ENCODE results near the gene LRRC15. TPM values are rescaled to one million over a fixed set of nuclear protein-coding genes. Genes with fewer than 3 reads are reported as not detected.

Gene LRRC15
- total RNA-seq, 1 donor from 2014 or later, result not detected

GRCh38 chr3:194382196-194382891 lies 12.8 kb upstream of the LRRC15 start:
- Mint-ChIP-seq H3K36me3 (ENCODE audit: unreplicated experiment) (no peaks in the 10 kb centered on the region), H3K4me1 (ENCODE audit: low read depth, unreplicated experiment) (peaks cover 9% of the 10 kb centered on the region), H3K27me3 (ENCODE audit: unreplicated experiment) (peaks cover 7% of the 10 kb centered on the region), H3K27ac (ENCODE audit: unreplicated experiment) (no peak overlapping the region), H3K9me3 (ENCODE audit: unreplicated experiment) (no peaks in the 10 kb centered on the region), H3K4me3 (ENCODE audit: unreplicated experiment) (no peak overlapping the region)
- TF ChIP-seq CTCF (IDR thresholded peaks at IDR 0.05; ENCODE audit: partially characterized antibody, unreplicated experiment), result no peak
- DNase-seq, result no peak

GRCh38 chr3:194381460-194381875 lies 11.9 kb upstream of the LRRC15 start:
- Mint-ChIP-seq H3K4me3 (ENCODE audit: unreplicated experiment) (no peak overlapping the region), H3K36me3 (ENCODE audit: unreplicated experiment) (no peaks in the 10 kb centered on the region), H3K9me3 (ENCODE audit: unreplicated experiment) (no peaks in the 10 kb centered on the region), H3K27me3 (ENCODE audit: unreplicated experiment) (peaks cover 3% of the 10 kb centered on the region), H3K27ac (ENCODE audit: unreplicated experiment) (no peak overlapping the region), H3K4me1 (ENCODE audit: low read depth, unreplicated experiment) (peaks cover 9% of the 10 kb centered on the region)
- DNase-seq, result no peak
- TF ChIP-seq CTCF (IDR thresholded peaks at IDR 0.05; ENCODE audit: partially characterized antibody, unreplicated experiment), result no peak

GRCh38 chr3:194380326-194380725 lies 10.8 kb upstream of the LRRC15 start:
- DNase-seq, result no peak
- no peaks in the 10 kb centered on the region for H3K9me3 Mint-ChIP-seq (ENCODE audit: unreplicated experiment)
- TF ChIP-seq CTCF (IDR thresholded peaks at IDR 0.05; ENCODE audit: partially characterized antibody, unreplicated experiment), result no peak
- no peak overlapping the region for H3K27ac Mint-ChIP-seq (ENCODE audit: unreplicated experiment)
- H3K27me3 Mint-ChIP-seq (ENCODE audit: unreplicated experiment), result no peaks in the 10 kb centered on the region
- H3K4me1 Mint-ChIP-seq (ENCODE audit: low read depth, unreplicated experiment), result peaks cover 14% of the 10 kb centered on the region
- no peak overlapping the region for H3K4me3 Mint-ChIP-seq (ENCODE audit: unreplicated experiment)
- no peaks in the 10 kb centered on the region for H3K36me3 Mint-ChIP-seq (ENCODE audit: unreplicated experiment)

- TF ChIP-seq CTCF (IDR thresholded peaks at IDR 0.05; ENCODE audit: partially characterized antibody, unreplicated experiment), result no peak
Measured at GRCh38 chr3:194379651-194380050, 10.1 kb upstream of the LRRC15 start.

GRCh38 chr3:194379231-194379630 lies 9.7 kb upstream of the LRRC15 start:
- Mint-ChIP-seq H3K4me3 (ENCODE audit: unreplicated experiment) (no peak overlapping the region), H3K9me3 (ENCODE audit: unreplicated experiment) (no peaks in the 10 kb centered on the region), H3K4me1 (ENCODE audit: low read depth, unreplicated experiment) (peaks cover 20% of the 10 kb centered on the region), H3K36me3 (ENCODE audit: unreplicated experiment) (no peaks in the 10 kb centered on the region), H3K27ac (ENCODE audit: unreplicated experiment) (no peak overlapping the region), H3K27me3 (ENCODE audit: unreplicated experiment) (no peaks in the 10 kb centered on the region)
- no peak for DNase-seq
- no peak for TF ChIP-seq CTCF (IDR thresholded peaks at IDR 0.05; ENCODE audit: partially characterized antibody, unreplicated experiment)

More at GRCh38 chr3:194379651-194380050, 10.1 kb upstream of the LRRC15 start:
- no peak overlapping the region for H3K27ac Mint-ChIP-seq (ENCODE audit: unreplicated experiment)
- no peaks in the 10 kb centered on the region for H3K27me3 Mint-ChIP-seq (ENCODE audit: unreplicated experiment)
- no peaks in the 10 kb centered on the region for H3K36me3 Mint-ChIP-seq (ENCODE audit: unreplicated experiment)
- no peak overlapping the region for H3K4me3 Mint-ChIP-seq (ENCODE audit: unreplicated experiment)
- no peak for DNase-seq
- H3K4me1 Mint-ChIP-seq (ENCODE audit: low read depth, unreplicated experiment), result peaks cover 18% of the 10 kb centered on the region
- H3K9me3 Mint-ChIP-seq (ENCODE audit: unreplicated experiment), result no peaks in the 10 kb centered on the region
